ENCODE data around the gene TCTN2. TPM values are rescaled to one million over a fixed set of nuclear protein-coding genes. Genes with fewer than 3 reads are reported as not detected.

TCTN2 gene
- 8.3 TPM for total RNA-seq

DNA sequence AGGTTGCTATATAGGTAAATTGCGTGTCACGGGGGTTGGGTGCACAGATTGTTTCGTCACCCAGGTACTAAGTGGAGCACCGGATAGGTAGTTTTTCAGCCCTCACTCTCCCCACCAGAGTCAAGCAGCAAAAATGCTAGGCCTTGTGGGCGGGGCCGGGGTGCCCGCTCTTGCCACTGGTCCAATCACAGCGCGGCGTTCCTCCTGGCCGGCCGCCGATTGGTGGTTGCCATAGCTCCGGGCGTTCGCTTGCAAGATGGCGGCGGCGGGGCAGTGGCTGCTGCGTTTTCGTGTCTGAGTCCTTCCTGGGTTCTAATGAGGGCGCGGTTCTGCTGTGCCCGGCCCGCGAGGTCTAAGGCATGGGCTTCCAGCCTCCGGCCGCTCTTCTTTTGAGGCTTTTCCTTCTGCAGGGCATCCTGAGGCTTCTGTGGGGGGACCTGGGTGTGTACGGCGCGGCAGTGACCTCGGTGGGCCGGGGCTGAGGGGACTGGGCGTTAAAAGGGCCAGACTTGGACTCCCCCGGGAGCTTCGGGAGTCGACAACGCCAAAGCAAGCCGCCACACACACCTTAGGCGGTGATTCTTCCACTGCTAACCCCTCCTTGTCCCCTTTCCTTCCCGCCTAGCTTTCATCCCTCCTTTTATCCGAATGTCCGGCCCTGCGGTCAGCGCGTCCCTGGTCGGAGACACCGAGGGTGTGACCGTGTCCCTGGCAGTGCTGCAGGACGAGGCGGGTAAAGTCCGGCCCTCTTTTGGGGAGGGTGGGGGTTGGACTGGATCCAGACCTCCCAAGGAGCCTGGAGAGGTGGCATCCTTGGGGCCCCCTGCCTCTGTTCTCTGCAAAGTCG, at the start of gene TCTN2:
Gene TCTN2, plus strand, starts transcription at position 232 of the 847 bp plus-strand sequence. Its CDS starts 128 bp downstream, at position 360.
- peak; percentile 64 for DNase-seq

DNA sequence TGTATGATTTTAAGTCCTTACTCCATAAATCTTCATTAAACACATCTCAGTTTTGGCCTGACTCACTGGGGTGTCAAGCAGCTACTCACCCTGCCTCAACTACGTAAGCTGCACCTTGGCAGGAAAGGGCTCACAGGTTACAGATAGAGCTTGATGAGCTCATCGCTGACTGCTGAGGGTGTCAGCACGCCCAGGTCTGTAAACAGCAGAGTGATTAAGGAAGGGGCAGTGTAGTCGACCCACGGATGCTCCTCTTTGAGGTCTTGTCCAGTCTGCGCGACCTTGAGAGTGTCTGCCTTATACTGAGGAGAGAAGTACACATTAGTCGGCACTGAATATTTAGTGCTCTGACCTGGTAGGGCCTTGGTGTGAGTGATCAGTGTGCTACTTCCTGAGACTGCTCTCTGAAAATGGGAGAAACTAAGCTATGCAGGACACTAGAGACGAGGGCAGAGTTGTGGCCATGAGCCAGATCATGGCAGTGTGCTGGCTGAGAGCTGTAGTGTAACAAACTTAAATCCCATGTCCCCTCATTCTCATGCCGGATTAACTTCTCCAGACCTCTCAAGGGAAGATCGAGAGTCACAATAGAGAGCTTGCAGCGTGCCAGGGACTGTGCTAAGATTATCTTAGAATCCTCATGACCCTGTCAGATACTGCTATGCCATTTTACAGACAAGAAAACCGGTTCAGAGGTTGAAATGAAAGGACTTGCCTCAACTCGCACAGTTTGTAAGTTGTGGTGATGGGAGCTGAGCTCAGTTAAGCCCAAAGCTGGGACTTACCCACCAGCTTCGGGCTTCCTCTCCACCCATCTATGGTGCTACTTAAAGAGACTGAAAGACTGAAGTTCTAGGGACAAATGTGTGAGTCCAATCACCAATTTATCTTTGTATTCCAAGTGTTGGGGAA, 49.0 kb upstream of the TCTN2 start:
- DNase-seq: no peak

DNA sequence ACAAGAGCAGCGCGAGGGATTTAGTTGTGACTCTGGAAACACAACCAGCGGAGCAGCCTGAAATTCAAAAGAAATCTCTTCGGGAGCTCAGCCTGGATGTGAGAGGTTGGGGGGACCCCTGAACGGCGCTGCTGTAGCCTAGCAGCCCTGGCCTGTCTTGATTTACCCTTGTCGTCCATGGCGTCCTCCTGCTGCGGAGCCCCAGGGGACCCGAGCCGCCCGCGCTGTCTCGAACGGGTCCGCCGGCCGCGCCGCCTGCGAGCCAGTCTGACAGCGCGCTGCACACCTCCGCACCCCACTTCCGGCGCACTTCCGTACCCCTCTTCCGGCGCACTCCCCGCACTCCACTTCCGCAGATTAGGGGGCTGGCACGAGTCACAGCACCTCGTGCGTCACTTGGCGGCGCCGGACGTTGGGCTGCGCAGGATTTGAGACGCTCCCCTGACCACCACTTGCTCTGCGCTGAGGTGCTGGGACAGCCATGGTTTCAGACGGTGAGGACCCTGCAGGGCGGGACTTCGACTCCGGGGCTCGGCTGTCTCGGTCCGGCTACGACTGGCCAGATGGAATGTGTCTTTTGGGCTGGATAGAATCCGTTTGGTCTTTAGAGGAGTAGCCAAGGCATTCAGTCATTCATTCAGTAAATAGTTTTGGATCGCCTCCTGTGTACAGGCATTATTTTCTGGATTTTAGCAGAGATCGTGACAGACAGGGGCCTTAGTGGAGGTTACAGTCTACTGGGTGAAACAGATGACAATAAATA, 37.4 kb upstream of the TCTN2 start, which contains the start of the genes EIF2B1 and GTF2H3:
Gene EIF2B1, minus strand, starts transcription at position 308 of the 763 bp plus-strand sequence. Its CDS starts 129 bp downstream, at position 179.
Gene GTF2H3, plus strand, starts transcription at position 451 of the 763 bp plus-strand sequence. Its CDS starts 31 bp downstream, at position 482.
- DNase-seq: peak; percentile 94

DNA sequence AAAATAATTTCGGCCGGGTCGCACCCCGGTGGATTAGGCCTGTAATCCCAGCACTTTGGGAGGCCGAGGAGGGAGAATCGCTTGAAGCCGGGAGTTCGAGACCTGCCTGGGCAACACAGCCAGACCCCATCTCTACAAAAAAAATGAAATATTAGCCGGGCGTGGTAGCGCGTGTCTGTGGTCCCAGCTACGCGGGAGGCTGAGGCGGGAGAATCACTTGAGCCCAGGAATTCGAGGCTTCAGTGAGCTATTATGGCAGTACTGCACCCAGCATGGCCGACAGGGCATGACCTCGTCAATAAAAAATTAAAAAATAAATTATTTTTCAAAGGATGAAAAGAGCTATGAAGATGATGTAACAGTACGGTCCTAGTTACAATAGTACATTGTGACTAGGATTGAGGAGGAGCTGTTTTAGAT, 36.8 kb upstream of the TCTN2 start:
- no peak for DNase-seq

DNA sequence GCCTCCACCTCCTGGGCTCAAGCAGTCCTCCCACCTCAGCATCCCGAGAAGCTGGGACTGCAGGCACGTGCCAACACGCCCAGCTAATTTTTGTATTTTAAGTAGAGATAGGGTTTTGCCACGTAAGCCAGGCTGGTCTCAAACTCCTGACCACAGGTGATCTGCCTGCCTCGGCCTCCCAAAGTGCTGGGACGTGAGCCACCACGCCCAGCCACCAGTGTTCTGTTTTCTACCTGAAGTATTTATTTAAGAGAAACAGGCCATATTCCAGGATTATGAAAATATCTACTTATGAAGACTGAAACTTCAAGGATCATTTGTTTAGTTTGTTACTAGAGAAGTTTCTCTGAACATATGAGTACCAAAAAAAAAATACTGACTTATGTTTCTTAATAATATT, 27.0 kb upstream of the TCTN2 start:
- no peak for DNase-seq

DNA sequence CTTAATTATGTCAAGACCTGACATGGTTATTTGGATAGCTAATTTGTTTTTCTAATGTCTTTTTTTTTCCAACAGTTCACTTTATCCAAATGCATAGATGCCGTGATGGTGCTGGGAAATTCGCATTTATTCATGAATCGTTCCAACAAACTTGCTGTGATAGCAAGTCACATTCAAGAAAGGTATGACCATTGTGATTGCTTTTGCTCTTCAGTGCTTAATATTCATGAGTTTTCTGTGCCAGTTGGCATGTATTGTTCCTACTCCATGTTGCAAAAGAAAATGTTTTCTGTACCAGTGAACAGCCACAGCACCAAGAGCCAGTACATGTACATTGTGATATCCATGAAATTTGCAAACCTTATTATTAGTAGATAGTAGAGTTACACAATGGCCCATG, 25.5 kb upstream of the TCTN2 start:
- no peak for DNase-seq

DNA sequence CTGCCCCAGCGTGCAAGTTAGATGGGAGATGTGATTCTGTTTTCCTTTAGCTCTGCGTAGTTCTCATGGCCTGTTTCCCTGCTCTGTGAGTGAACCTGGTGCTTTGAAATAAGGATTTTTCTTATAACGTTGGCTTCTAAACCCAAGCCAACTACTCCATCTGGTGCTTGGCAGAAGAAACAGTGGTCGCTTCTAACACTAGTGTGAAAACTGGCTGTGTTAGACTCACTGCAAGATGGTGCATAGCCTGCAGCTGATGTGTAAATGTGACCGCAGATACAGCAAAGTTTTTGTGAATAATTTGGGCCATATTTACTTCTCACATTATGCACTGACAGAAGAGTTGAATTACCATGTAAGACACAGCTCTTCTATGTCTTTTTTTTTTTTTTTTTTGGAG, 25.0 kb upstream of the TCTN2 start:
- peak; percentile 62 for DNase-seq

DNA sequence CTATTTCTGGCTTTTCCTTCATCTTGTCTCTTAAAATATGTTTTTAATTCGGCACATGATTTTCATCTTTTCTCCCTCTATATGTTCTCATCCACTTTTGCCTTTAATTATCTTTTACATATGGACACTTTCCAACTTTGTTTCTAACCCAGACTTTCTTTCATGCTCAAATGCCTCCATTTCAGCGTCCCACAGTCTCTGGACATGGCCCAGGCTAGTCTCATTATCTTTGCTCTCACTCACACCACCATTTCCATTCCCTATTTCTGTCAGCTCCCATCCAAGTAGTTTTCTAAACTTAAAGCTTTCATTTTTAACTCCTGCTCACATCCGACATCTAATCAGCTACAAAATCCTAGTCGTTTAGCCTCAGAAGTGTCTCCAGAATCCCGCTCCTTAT, 22.5 kb upstream of the TCTN2 start:
- peak; percentile 23 for DNase-seq

DNA sequence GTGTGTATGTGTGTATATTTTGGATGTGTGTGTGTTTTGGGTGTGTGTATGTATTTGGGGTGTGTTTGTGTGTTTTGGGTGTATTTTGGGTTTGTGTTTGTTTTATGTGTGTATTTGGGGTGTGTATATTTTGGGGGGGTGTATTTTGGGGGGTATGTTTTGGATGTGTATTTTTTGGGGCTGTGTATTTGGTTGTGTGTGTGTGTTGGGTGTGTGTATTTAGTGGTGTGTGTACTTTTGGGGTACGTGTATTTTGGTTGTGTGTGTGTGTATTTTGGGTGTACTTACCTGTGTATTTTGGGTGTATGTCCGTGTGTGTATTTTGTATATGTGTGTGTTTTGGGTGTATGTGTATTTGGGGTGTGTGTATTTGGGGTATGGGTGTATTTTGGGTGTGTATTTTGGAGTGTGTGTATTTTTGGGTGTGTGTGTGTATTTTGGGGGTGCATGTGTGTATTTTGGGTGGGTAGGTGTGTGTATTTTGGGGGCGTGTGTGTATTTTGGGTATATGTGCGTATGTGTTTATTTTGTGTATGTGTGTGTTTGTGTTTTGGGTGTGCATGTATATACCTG, 16.7 kb upstream of the TCTN2 start:
- no peak for DNase-seq

DNA sequence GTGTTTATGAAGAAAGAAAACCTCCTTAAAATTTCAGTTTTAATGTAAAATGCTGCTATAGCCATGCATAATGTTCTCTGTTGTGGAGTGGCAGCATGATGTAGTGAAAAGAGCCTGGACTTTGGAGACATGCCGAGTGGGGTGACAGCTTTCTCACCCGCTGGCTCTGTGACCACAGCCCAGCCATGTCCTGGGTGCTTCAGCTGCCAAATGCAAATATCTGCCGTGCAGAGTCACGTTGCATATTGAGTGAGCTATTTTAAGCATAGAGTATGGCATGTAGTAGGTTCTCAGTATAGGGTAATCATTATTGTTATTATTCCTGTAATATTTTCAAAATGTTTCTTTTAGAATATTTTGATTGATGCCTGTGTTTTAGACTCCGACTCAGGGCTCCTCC, 15.5 kb upstream of the TCTN2 start:
- DNase-seq: no peak

DNA sequence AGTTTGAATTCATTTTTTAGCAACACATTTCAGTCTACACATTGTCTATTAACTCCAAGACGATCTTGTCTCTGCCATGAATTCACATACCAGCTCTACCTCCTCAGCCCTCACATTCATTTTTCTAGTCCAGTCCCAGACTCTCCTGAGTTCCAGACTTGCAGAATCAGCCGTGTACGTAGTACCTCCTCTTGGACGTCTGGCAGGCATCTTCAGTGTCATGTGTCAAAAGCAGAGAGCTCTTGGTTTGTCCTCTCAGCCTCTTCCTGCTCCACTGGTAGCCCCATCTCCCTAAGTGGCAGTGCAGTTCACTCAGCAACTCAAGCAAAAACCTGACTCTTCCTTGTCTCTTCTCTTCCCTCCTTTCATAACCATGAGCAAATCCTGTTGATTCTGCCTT, 14.5 kb upstream of the TCTN2 start:
- no peak for DNase-seq

DNA sequence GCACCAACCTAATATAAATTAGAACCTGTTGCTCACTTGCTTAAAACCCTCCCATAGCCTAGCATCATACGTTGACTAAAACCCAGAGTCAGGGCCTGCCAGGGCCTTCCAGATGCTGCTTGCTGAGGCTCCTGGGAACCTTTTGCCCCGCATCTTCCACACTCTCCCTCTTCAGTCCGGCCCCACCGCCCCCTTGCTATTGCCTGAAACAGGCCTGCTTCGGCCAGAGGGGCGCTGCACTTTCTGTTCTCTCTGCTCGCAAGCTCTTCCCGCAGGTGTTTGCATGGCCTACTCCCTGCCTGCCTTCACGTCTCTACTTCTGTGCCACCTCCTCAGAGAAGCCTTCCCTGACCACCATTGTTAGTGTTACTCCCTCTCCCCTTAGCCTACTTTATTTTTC, 13.7 kb upstream of the TCTN2 start:
- DNase-seq: no peak

DNA sequence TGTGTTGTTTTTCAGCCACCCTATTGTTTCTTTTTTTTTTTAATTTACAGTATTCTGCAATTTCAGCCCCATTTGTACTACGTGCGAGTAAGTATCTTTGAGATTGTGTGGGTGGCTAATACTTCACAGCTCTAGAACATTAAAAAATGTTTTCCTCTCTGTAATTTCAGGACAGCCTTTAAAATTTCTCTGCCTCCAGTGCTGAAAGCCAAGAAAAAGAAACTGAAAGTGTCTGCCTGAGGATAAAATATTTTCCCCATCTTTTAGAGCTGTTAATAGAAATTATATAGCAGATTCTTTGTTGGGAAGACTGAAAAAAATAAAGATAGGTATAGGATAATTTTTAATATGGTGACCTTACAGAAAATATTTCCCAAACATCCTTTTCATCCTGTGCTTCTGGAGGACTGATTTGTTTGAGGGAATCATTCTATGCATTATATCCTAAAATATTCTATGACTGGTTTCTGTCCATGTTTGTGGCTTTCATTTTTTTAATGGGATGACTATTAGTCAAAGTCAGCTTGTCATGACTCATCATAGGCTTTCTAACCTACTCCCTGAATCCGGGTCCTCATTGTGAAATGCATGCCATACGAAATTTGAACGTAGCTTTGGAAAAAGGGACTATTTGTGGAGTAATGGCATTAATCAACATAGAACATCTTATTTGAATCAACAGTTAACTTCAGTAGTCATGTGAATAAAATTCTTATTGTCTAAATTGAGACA, 10.8 kb upstream of the TCTN2 start:
- no peak for DNase-seq

DNA sequence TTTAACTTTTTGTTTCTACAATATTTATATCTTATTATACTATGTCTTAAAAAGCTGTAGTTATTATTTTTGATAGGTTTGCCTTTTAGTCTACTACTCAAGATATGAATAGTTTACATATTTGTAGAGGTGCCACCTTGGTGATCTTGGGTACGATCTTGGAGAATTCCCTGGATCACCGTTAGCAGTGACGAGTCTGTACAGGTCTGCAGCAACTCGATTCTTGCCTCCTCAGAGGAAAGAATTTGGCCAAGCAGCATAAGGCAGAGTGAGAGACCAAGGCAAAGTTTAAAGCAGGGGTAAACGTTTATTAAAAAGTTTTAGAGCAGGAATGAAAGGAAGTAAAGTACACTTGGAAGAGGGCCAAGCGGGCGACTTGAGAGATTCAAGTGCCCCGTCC, 3.1 kb upstream of the TCTN2 start:
- no peak for DNase-seq

DNA sequence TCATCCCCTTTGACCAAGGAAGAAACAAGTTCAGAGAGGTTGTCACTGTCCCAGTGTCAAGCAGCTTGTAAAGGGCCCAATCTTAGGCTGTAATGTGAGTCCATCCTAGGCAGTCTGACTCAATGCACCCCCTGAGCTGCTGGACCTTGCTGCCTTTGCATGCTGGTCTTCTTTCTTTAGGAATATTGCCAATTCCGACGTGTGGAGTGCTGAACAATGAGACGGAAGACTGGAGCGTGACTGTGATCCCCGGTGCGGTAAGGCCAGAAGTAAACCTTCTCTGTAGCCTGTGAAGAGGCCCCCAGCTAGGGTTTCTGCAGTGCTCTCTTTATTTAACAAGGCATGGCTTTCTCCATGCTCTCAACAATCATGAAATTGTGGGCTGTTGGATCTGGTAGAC, 963 bp downstream of the TCTN2 start:
- DNase-seq: no peak

DNA sequence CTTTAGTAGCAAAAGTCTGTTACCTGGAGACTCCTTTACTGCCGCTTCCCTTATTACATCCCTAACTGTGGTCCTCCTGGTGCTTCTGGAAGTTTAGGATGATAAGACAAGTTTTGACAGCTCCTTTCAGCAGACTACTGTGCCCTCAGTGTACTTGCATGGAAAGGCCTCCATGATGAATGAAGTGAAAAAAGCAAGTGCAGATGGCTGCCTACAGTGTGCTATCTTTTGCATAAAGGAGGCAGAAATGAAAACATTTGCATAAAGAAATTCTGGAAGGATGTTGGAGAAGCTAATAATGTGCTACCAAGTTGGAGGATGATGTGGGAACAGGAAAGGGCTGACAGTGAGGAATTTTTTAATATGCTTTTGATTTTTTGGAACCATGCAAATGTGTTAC, 4.5 kb downstream of the TCTN2 start:
- DNase-seq: no peak

DNA sequence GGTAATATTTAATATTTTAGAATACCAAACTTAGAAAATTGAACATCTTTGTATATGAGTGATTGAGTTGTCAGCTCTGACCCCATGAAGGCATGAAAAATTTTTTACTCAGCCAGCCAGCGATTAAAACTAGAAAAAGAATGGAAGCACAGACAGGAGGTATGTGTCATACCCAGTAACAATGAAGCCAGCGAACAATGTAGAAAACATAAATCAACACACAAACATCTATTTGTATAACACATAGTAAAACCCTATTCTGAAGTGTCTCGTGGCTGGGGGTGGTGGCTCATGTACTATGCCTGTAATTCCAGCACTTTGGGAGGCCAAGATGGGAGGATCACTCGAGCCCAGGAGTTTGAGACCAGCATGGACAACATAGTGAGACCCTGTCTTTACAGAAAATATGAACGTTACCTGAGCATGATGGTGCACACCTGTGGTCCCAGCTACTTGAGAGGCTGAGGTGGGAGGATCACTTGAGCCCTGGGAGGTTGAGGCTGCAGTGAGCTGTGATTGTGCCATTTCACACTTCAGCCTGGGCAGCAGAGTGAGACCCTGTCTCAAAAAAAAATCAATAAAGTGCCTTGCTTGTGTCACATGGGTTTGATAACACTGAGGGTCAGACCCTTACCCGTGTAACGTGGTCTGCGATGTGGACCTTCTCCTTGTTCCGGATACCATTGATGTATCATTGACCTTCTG, 5.9 kb downstream of the TCTN2 start:
- DNase-seq: no peak

DNA sequence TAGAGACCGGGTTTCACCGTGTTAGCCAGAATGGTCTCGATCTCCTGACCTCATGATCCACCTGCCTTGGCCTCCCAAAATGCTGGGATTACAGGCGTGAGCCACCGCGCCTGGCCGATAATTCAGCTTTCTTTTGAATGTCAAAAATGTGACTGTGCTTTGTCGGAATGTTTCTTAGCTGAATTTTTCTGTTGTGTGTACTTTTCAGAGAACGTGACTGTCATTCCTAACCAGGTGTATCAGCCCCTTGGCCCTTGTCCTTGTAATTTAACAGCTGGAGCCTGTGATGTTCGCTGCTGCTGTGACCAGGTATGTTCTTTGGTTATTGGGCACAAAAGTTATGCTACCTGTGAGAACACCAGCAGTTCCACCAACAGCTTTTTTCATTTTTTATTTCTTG, 8.1 kb downstream of the TCTN2 start:
- DNase-seq: no peak

DNA sequence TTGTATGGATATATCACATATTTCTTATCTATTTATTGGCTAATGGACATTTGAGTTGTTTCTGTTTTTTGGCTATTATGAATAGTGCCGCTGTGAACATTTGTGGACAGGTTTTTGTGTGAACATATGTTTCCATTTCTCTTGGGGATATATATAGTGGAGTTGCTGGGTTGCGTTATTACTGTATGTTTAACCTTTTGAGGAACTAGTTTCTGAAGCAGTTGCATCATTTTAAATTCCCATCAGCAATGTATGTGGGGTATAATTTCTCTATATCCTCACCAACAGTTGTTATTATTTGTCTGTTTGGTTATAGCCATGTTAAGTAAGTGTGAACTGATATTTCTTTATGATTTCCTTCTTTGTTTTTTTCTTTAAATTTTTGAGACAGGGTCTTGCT, 10.7 kb downstream of the TCTN2 start:
- DNase-seq: no peak

DNA sequence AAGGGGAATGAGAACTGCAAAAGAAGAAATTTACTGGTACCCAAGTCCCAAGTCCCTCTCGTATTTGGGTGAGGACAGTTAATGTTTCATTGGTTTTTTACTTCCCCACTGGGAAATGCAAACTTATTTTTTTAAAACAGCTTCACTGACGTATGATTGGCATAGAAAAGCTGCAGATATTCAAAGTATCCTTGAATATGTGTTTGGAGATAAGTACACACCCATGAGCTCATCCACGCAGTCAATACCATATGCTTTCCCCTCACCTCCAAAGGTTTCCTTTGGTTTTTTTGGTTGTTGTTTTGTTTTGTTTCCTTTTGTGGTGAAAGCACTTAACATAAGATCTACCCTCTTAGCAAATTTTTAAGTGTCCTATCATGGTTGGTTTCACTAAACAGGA, 13.1 kb downstream of the TCTN2 start:
- no peak for DNase-seq
